Measurements from ENCODE around the gene CAPN15. TPM values are rescaled to one million over a fixed set of nuclear protein-coding genes. Genes with fewer than 3 reads are reported as not detected.
A peak's percentile ranks its signal among the peaks of the same experiment; 100 is the strongest.
"Not testable (repeated sequence)": the region's sequence is repeated elsewhere in the genome, so short reads cannot be mapped to it uniquely, and the experiment has no call there.

CAPN15 gene
- total and polyA plus RNA-seq, 4 donors, result 14.4 to 64.1 (median 38.9) TPM

- H3K9ac ChIP-seq (ENCODE audit: insufficient read depth in 1 of 2, low read length in 2 of 2), result no peak overlapping the region
- H3K4me1 ChIP-seq (ENCODE audit: control insufficient read depth in 5 of 5, insufficient read depth in 5 of 5, low read length in 5 of 5), result no peaks in the 10 kb centered on the region
- WGBS, 2 donors, result 86 to 90% methylated on average over 19 of the region's 19 CpGs
- DNase-seq, result no peak
- no peak overlapping the region for H3K4me3 ChIP-seq
- no peaks in the 10 kb centered on the region for H3K27me3 ChIP-seq (ENCODE audit: control insufficient read depth in 3 of 3, insufficient read depth in 3 of 3, low read length in 2 of 3)
- peaks cover 2 to 26% (median 16%) of the 10 kb centered on the region in 4 donors for H3K36me3 ChIP-seq (ENCODE audit: control insufficient read depth in 4 of 4, insufficient read depth in 4 of 4, low read length in 4 of 4)
- no peak for TF ChIP-seq CTCF (IDR thresholded peaks at IDR 0.05; ENCODE audit: control extremely low read depth, extremely low read depth)
- ATAC-seq (ENCODE audit: insufficient read depth, low FRiP score), result no peak
- H3K27ac ChIP-seq (ENCODE audit: low read depth in 1 of 2, low read length in 1 of 2), result no peak overlapping the region
- no peaks in the 10 kb centered on the region for H3K9me3 ChIP-seq (ENCODE audit: control insufficient read depth in 4 of 4, insufficient read depth in 3 of 4, low read length in 3 of 4)
These were observed 36.1 kb upstream of the CAPN15 start for GRCh38 chr16:491220-491919.

- ATAC-seq (ENCODE audit: insufficient read depth, low FRiP score), result no peak
- 93 to 95% methylated on average over 30 of the region's 30 CpGs for WGBS, 2 donors
These were observed 35.2 kb upstream of the CAPN15 start for GRCh38 chr16:492211-492875.

GRCh38 chr16:494676-495075 lies 32.8 kb upstream of the CAPN15 start:
- not testable (repeated sequence) for ATAC-seq (ENCODE audit: insufficient read depth, low FRiP score); H3K4me3 ChIP-seq; H3K4me1 ChIP-seq (ENCODE audit: control insufficient read depth in 5 of 5, insufficient read depth in 5 of 5, low read length in 5 of 5); H3K27me3 ChIP-seq (ENCODE audit: control insufficient read depth in 3 of 3, insufficient read depth in 3 of 3, low read length in 2 of 3); DNase-seq; H3K27ac ChIP-seq (ENCODE audit: low read depth in 1 of 2, low read length in 1 of 2); H3K9me3 ChIP-seq (ENCODE audit: control insufficient read depth in 4 of 4, insufficient read depth in 3 of 4, low read length in 3 of 4); H3K9ac ChIP-seq (ENCODE audit: insufficient read depth in 1 of 2, low read length in 2 of 2)
- peaks cover 5 to 27% (median 15%) of the 10 kb centered on the region in 4 donors for H3K36me3 ChIP-seq (ENCODE audit: control insufficient read depth in 4 of 4, insufficient read depth in 4 of 4, low read length in 4 of 4)
- WGBS, 2 donors, result 88 to 89% methylated on average over 15 of the region's 15 CpGs

More at GRCh38 chr16:492211-492875, 35.2 kb upstream of the CAPN15 start:
- no peak for TF ChIP-seq CTCF (IDR thresholded peaks at IDR 0.05; ENCODE audit: control extremely low read depth, extremely low read depth)
- Histone ChIP-seq H3K4me1 (ENCODE audit: control insufficient read depth in 5 of 5, insufficient read depth in 5 of 5, low read length in 5 of 5) (no peaks in the 10 kb centered on the region), H3K36me3 (ENCODE audit: control insufficient read depth in 4 of 4, insufficient read depth in 4 of 4, low read length in 4 of 4) (peaks cover 2 to 30% (median 17%) of the 10 kb centered on the region in 4 donors), H3K27ac (ENCODE audit: low read depth in 1 of 2, low read length in 1 of 2) (no peak overlapping the region), H3K9me3 (ENCODE audit: control insufficient read depth in 4 of 4, insufficient read depth in 3 of 4, low read length in 3 of 4) (no peaks in the 10 kb centered on the region), H3K4me3 (no peak overlapping the region), H3K9ac (ENCODE audit: insufficient read depth in 1 of 2, low read length in 2 of 2) (no peak overlapping the region), H3K27me3 (ENCODE audit: control insufficient read depth in 3 of 3, insufficient read depth in 3 of 3, low read length in 2 of 3) (no peaks in the 10 kb centered on the region)
- DNase-seq, result no peak

- H3K4me1 ChIP-seq (ENCODE audit: control insufficient read depth in 5 of 5, insufficient read depth in 5 of 5, low read length in 5 of 5), result no peaks in the 10 kb centered on the region
- no peaks in the 10 kb centered on the region for H3K9me3 ChIP-seq (ENCODE audit: control insufficient read depth in 4 of 4, insufficient read depth in 3 of 4, low read length in 3 of 4)
- H3K27me3 ChIP-seq (ENCODE audit: control insufficient read depth in 3 of 3, insufficient read depth in 3 of 3, low read length in 2 of 3), result no peaks in the 10 kb centered on the region
- DNase-seq (peak in 2 of 3 donors; percentile 12 to 14), ATAC-seq (ENCODE audit: insufficient read depth, low FRiP score) (no peak)
- peaks cover 5 to 22% (median 13%) of the 10 kb centered on the region in 4 donors for H3K36me3 ChIP-seq (ENCODE audit: control insufficient read depth in 4 of 4, insufficient read depth in 4 of 4, low read length in 4 of 4)
- H3K4me3 ChIP-seq, result no peak overlapping the region
- H3K9ac ChIP-seq (ENCODE audit: insufficient read depth in 1 of 2, low read length in 2 of 2), result no peak overlapping the region
- no peak for TF ChIP-seq CTCF (IDR thresholded peaks at IDR 0.05; ENCODE audit: control extremely low read depth, extremely low read depth)
- H3K27ac ChIP-seq (ENCODE audit: low read depth in 1 of 2, low read length in 1 of 2), result no peak overlapping the region
- 69 to 73% methylated on average over 11 of the region's 11 CpGs for WGBS, 2 donors
These were observed 32.3 kb upstream of the CAPN15 start for GRCh38 chr16:495127-495748.

Data from lung (tissue), 12 donors.